Activated CD8-positive, alpha-beta T cell treated with anti-CD3 and anti-CD28 coated beads for 36 hours (primary cell): ENCODE data around the gene SMIM3. TPM values are rescaled to one million over a fixed set of nuclear protein-coding genes. Genes with fewer than 3 reads are reported as not detected.
A peak's percentile ranks its signal among the peaks of the same experiment; 100 is the strongest.

ENCODE experiments used
- ATAC-seq: fragments of 200-7000 bp; cut with Tn5 transposase; one replicate; pipeline ENCODE4 v1.10.0; 2021; ENCODE audit warnings: mild to moderate bottlenecking, moderate library complexity
- CTCF ChIA-PET: fragments of 350-600 bp; sonication (Branson Sonifier 250); formaldehyde crosslinking; loops from one replicate; lab custom pipeline; 2021; ENCODE audit warnings: antibody characterized with exemption; lab: Charles Lee
- POLR2A ChIA-PET: fragments of 350-600 bp; sonication (Branson Sonifier 250); formaldehyde crosslinking; loops from one replicate; lab custom pipeline; 2021; ENCODE audit warnings: antibody characterized with exemption; lab: Charles Lee
- DNase-seq: peaks from one replicate; pipeline ENCODE4 v3.0.0-alpha.2; 2020
- H3K27ac Mint-ChIP-seq: one replicate; pipeline ENCODE4 v1.8.0; 2021; ENCODE audit warnings: mild to moderate bottlenecking, mixed read lengths
- H3K27me3 Mint-ChIP-seq: one replicate; pipeline ENCODE4 v1.8.0; 2021; ENCODE audit warnings: mixed read lengths
- H3K36me3 Mint-ChIP-seq: one replicate; pipeline ENCODE4 v1.8.0; 2021; ENCODE audit warnings: low read depth, mixed read lengths
- H3K4me1 Mint-ChIP-seq: one replicate; pipeline ENCODE4 v1.8.0; 2021; ENCODE audit warnings: low read depth, mixed read lengths
- H3K4me3 Mint-ChIP-seq: one replicate; pipeline ENCODE4 v1.8.0; 2021; ENCODE audit warnings: mild to moderate bottlenecking, moderate library complexity, mixed read lengths
- H3K9me3 Mint-ChIP-seq: one replicate; pipeline ENCODE4 v1.8.0; 2021; ENCODE audit warnings: mixed read lengths
- CTCF ChIP-seq: fragments of 200-600 bp; IDR thresholded peaks from one replicate; pipeline ENCODE4 v1.8.0; 2022; ENCODE audit warnings: antibody characterized with exemption, mild to moderate bottlenecking
- intact Hi-C: fragments of 100-400 bp; cut with micrococcal nuclease; formaldehyde crosslinking; loops from one replicate; pipeline ENCODE4 v1.10.0; 2022
- total RNA-seq, 2 experiments: library from RNA; stranded (reverse); gene quantifications; one replicate each; pipeline ENCODE4 v1.2.3, GENCODE V29; 2021

The SMIM3 gene
- total RNA-seq, 2 experiments from 2014 or later, result 8.6 to 8.8 TPM

- no peak for DNase-seq
- no peak for TF ChIP-seq CTCF
- no peak for ATAC-seq
- POLR2A ChIA-PET, result interaction anchor here (0.5 to 2.2 kb wide), 9 partner anchors 12 to 445 kb away, joined by 3 to 8 read pairs (median 3); partner anchors contain the start of genes DCTN4 and RBM22
- peak overlapping the region; percentile 99 for H3K4me3 Mint-ChIP-seq
- peak overlapping the region; percentile 63 for H3K27ac Mint-ChIP-seq
- H3K9me3 Mint-ChIP-seq, result no peaks in the 10 kb centered on the region
- intact Hi-C loops, result no loop called here
- peaks cover 2% of the 10 kb centered on the region for H3K36me3 Mint-ChIP-seq
- H3K27me3 Mint-ChIP-seq, result peaks cover 2% of the 10 kb centered on the region
- CTCF ChIA-PET, result interaction anchor here (0.8 to 4.2 kb wide), 17 partner anchors 9 to 218 kb away, joined by 3 to 36 read pairs (median 6); partner anchors contain the start of genes DCTN4, IRGM and RBM22
- peaks cover 48% of the 10 kb centered on the region for H3K4me1 Mint-ChIP-seq
Observed at GRCh38 chr5:150778088-150778516, 455 bp upstream of the SMIM3 start.

- Mint-ChIP-seq H3K27me3 (no peaks in the 10 kb centered on the region), H3K4me3 (peak overlapping the region; percentile 99), H3K9me3 (no peaks in the 10 kb centered on the region), H3K27ac (peak overlapping the region; percentile 93), H3K36me3 (peaks cover 2% of the 10 kb centered on the region), H3K4me1 (peaks cover 62% of the 10 kb centered on the region)
- DNase-seq (no peak), ATAC-seq (no peak)
- ChIA-PET POLR2A (interaction anchor here (0.7 to 2.2 kb wide), 7 partner anchors 10 to 375 kb away, joined by 3 to 8 read pairs (median 6); partner anchors contain the start of genes DCTN4 and RBM22), CTCF (interaction anchor here (0.7 to 4.2 kb wide), 18 partner anchors 7 to 226 kb away, joined by 3 to 36 read pairs (median 8); partner anchors contain the start of genes DCTN4, IRGM and RBM22)
- TF ChIP-seq CTCF, result no peak
- intact Hi-C loops, result loop anchor here (5.0 to 10.0 kb wide), 2 partner anchors 77 to 215 kb away; partner anchors contain the start of gene RBM22
Observed at GRCh38 chr5:150779397-150780186, 1.0 kb downstream of the SMIM3 start.

GRCh38 chr5:150780187-150780692 is 1.7 kb downstream of the SMIM3 start:
- Mint-ChIP-seq H3K36me3 (peaks cover 3% of the 10 kb centered on the region), H3K27me3 (no peaks in the 10 kb centered on the region), H3K4me3 (peak overlapping the region; percentile 99), H3K27ac (peak overlapping the region; percentile 93), H3K4me1 (peaks cover 66% of the 10 kb centered on the region), H3K9me3 (peaks cover 1% of the 10 kb centered on the region)
- DNase-seq (peak; percentile 78), ATAC-seq (peak; percentile 17)
- ChIA-PET POLR2A (interaction anchor here (1.2 to 2.2 kb wide), 3 partner anchors 9 to 218 kb away, joined by 3 to 8 read pairs (median 6); no protein-coding TSS in a partner anchor), CTCF (interaction anchor here (0.8 to 4.2 kb wide), 9 partner anchors 10 to 227 kb away, joined by 3 to 36 read pairs (median 14); partner anchors contain the start of genes DCTN4, IRGM and RBM22)
- intact Hi-C loops, result loop anchor here (5.0 to 10.0 kb wide), 2 partner anchors 78 to 215 kb away; partner anchors contain the start of gene RBM22
- no peak for TF ChIP-seq CTCF

- peaks cover 69% of the 10 kb centered on the region for H3K4me1 Mint-ChIP-seq
- H3K9me3 Mint-ChIP-seq, result peaks cover 4% of the 10 kb centered on the region
- no peak for TF ChIP-seq CTCF
- intact Hi-C loops, result loop anchor here (5.0 to 10.0 kb wide), 2 partner anchors 79 to 216 kb away; partner anchors contain the start of gene RBM22
- no peak for DNase-seq
- ChIA-PET CTCF (interaction anchor here (0.7 to 4.2 kb wide), 5 partner anchors 10 to 81 kb away, joined by 3 to 29 read pairs (median 6); partner anchors contain the start of genes DCTN4 and IRGM), POLR2A (interaction anchor here (0.9 to 3.4 kb wide), 4 partner anchors 9 to 80 kb away, joined by 3 to 17 read pairs (median 6); partner anchors contain the start of genes IRGM and RBM22)
- no peaks in the 10 kb centered on the region for H3K27me3 Mint-ChIP-seq
- ATAC-seq, result no peak
- H3K4me3 Mint-ChIP-seq, result peak overlapping the region; percentile 99
- H3K27ac Mint-ChIP-seq, result peak overlapping the region; percentile 93
- H3K36me3 Mint-ChIP-seq, result peaks cover 8% of the 10 kb centered on the region
Observed at GRCh38 chr5:150780816-150781221, 2.3 kb downstream of the SMIM3 start.
